ENCODE results near the gene PCED1A.

Gene PCED1A

DNA sequence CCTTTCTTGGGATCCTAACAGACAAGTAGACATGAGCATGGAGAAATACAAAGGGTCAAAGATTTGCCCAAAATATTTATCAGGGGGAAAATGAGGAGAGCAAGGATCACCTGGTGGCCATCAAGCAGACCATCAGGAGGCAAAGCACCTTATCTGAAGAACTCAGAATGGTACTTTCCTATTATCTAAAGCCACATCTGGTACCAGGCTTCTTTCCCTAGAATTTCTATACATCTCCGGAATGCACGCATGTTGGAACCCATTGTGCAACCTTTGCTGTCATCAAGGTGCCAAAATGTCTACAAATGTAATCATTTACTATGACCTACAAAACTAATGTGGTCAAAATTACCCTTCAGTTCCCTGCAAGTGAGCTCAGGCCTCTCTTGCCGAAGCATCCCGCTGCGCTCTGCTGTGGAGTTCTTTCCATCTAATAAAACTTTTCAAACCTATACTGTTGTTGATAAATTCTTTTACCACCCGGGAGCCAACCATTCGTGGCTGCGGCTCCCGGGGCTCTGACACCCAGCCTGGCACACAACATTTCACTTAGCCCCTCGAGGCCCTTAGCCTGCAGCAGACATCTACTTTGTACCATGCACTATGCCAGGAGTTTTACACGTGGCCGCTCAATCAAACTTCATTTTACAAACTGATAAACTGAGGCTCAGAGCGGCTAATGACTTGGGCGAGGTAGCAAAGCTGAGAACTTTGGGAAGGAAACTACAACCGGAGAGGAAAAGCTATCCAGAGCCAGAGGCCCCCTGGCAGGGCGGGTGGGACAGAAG is 36.2 kb downstream of the PCED1A start:
- DNase-seq (ENCODE audit: low spot score), result no peak

- no peak for DNase-seq (ENCODE audit: low spot score)
These were observed 39.1 kb downstream of the PCED1A start for GRCh38 chr20:2801286-2801728.

GRCh38 chr20:2800521-2801285 is 39.8 kb downstream of the PCED1A start, which contains the start of gene CPXM1:
Gene CPXM1 (minus strand): TSS chr20:2800627. CDS start chr20:2800572, 55 bp downstream.
- no peak for DNase-seq (ENCODE audit: low spot score)

DNA sequence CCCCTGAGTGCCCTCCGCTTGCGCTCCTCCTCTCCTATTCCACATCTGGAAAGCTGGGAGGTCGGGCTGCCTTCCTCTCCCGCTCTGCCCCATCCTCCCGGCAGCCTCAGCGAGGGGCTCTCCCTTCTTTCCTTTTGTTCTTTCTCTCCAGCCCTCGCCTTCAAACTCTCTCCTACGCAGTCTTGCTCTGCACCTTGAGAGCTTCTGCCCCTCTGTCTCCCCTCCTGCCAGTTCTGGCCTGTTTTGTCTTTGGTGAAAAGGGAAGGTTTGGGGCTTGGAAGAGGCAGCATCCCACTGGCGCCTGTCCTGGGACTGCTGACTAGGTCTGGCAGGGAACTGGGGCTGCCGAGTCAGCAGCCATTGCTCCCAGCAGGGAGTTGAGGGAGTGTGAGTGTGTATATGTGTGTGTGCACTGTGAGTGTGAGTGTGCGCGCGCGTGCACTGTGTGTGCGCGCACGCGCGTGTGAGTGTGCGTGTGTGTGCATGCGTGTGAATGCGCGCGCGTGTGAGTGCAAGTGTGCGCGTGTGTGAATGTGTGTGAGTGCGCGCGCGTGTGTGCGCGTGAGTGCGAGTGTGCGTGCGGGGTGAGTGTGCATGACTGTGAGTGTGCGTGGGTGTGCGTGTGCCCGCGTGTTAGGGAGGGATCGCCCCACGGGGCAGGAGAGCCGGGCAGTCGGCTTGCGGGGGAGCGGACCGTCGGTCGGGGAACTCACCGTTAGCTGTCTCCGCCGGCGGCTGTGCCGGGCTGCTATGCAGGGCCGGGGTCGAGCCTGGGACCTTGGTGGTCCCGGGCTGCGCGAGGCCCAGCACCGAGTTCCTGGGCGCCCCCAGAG is 40.6 kb downstream of the PCED1A start:
- DNase-seq (ENCODE audit: low spot score), result no peak

GRCh38 chr20:2799271-2799670 is 41.2 kb downstream of the PCED1A start:
- no peak for DNase-seq (ENCODE audit: low spot score)

GRCh38 chr20:2798814-2799213 is 41.6 kb downstream of the PCED1A start:
- no peak for DNase-seq (ENCODE audit: low spot score)

GRCh38 chr20:2798095-2798805 is 42.2 kb downstream of the PCED1A start:
- no peak for DNase-seq (ENCODE audit: low spot score)

- no peak for DNase-seq (ENCODE audit: low spot score)
These were observed 43.1 kb downstream of the PCED1A start for GRCh38 chr20:2797136-2797983.

- DNase-seq (ENCODE audit: low spot score), result no peak
These were observed 44.3 kb downstream of the PCED1A start for GRCh38 chr20:2796011-2796660.

DNA sequence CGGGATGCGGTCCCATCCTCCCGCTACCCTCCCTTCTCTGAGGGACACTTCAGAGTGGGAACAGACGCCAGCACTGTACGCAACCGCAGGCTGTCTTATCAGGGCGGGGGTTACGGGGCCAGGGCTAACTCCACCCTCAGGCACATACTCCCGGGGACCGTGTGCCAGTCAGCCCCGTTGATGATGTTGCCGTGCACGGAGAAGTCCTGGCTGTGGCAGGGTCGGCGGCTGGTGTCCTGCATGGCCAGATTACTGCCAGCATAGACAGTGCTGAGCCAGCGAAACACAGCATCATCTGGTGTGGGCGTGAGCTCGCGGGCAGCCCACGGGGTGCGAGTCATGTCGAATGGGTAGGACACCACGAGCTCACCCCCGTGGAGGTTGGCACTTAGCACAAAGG is 45.0 kb downstream of the PCED1A start:
- no peak for DNase-seq (ENCODE audit: low spot score)

- no peak for DNase-seq (ENCODE audit: low spot score)
These were observed 45.5 kb downstream of the PCED1A start for GRCh38 chr20:2794866-2795447.

DNA sequence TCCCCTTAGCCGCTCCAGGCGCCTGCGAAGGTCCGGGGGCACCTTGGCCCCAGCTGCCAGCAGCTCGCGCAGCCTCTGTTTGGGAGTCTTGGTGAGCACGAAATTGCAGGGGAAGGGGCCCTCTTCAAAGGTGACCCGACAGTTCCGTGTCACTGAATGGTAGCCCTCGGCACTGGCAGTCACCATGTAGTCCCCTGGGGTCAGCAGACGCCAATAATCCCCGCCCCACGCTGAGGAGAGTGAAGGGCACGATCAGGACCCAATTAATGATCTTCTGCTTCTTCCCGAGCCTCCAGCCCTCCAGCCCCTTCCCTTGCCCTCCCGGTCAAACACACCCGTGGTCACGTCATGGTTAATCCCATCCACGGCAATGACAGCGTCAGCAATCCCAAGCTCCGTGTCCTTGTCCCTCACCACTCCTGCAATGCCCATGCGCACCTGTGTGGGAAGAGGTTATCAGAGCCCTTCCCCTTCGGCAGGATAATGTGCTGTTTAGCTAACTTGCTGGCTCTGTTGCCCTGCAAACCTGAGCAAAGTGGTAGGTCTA is 46.2 kb downstream of the PCED1A start:
- no peak for DNase-seq (ENCODE audit: low spot score)

DNA sequence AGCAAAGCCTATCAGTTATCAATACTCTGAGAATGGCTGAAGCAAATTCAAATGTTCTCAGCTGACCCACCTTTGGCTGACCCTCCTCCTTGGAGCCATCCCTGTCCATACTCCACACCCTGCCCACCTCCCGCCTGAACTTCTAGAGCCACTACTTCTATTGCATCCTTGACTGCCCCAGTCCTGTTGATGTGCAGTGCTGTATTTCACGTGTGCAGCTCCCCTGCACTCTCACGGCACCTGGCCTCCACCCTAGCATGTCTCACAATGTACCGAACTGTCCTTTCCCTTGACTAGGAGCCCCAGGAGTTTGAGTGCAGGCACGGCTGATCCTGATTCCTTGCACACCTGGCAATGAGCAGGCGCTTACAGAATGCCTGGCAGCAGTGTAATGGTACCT is 47.0 kb downstream of the PCED1A start:
- DNase-seq (ENCODE audit: low spot score), result no peak
